ENCODE results near the gene MAPK9.

The MAPK9 gene

GRCh38 chr5:180313677-180314505, 22.0 kb upstream of the MAPK9 start:
- TF ChIP-seq, protein P1, sequence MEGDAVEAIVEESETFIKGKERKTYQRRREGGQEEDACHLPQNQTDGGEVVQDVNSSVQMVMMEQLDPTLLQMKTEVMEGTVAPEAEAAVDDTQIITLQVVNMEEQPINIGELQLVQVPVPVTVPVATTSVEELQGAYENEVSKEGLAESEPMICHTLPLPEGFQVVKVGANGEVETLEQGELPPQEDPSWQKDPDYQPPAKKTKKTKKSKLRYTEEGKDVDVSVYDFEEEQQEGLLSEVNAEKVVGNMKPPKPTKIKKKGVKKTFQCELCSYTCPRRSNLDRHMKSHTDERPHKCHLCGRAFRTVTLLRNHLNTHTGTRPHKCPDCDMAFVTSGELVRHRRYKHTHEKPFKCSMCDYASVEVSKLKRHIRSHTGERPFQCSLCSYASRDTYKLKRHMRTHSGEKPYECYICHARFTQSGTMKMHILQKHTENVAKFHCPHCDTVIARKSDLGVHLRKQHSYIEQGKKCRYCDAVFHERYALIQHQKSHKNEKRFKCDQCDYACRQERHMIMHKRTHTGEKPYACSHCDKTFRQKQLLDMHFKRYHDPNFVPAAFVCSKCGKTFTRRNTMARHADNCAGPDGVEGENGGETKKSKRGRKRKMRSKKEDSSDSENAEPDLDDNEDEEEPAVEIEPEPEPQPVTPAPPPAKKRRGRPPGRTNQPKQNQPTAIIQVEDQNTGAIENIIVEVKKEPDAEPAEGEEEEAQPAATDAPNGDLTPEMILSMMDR (conservative IDR thresholded peaks at IDR 0.05; ENCODE audit: low read depth, low read length) = no peak
- peak; percentile 53 for DNase-seq (ENCODE audit: low read depth)
- peak overlapping the region; percentile 67 for H3K4me3 ChIP-seq (ENCODE audit: low read length)

- no peak for DNase-seq (ENCODE audit: low read depth)
- no peak overlapping the region for H3K4me3 ChIP-seq (ENCODE audit: low read length)
- TF ChIP-seq, protein P1 (conservative IDR thresholded peaks at IDR 0.05; ENCODE audit: low read depth, low read length) = no peak
Measured at GRCh38 chr5:180311216-180311615, 19.3 kb upstream of the MAPK9 start.

GRCh38 chr5:180306796-180307195, 14.9 kb upstream of the MAPK9 start:
- TF ChIP-seq, protein P1 (conservative IDR thresholded peaks at IDR 0.05; ENCODE audit: low read depth, low read length) = no peak
- H3K4me3 ChIP-seq (ENCODE audit: low read length) = no peak overlapping the region
- no peak for DNase-seq (ENCODE audit: low read depth)

DNA sequence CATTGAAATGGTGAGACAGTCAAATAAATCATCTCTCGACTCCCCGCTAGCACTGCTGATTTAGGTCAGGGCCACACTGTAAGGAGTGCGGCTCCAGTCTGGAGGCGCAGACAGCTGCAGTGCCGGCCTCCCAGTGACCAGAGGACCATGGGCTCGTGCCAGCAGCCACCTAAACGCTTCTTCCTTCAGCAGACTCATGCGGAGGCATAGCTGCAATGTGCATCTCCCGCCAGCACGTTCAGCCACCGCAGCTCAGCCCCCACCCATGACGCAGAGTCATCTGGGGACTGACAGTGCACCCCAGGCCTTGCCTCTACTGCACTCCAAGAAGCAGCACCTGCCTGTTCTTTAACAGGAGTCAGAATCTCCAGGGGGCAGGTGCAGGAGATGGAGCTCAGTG, 13.6 kb upstream of the MAPK9 start:
- DNase-seq (ENCODE audit: low read depth) = no peak
- H3K4me3 ChIP-seq (ENCODE audit: low read length) = no peak overlapping the region
- TF ChIP-seq, protein P1 (conservative IDR thresholded peaks at IDR 0.05; ENCODE audit: low read depth, low read length) = no peak

- no peak overlapping the region for H3K4me3 ChIP-seq (ENCODE audit: low read length)
- TF ChIP-seq, protein P1 (conservative IDR thresholded peaks at IDR 0.05; ENCODE audit: low read depth, low read length) = no peak
- no peak for DNase-seq (ENCODE audit: low read depth)
Measured at GRCh38 chr5:180304431-180305375, 12.8 kb upstream of the MAPK9 start.

- no peak for DNase-seq (ENCODE audit: low read depth)
- H3K4me3 ChIP-seq (ENCODE audit: low read length) = no peak overlapping the region
- TF ChIP-seq, protein P1 (conservative IDR thresholded peaks at IDR 0.05; ENCODE audit: low read depth, low read length) = no peak
Measured at GRCh38 chr5:180304016-180304292, 12.1 kb upstream of the MAPK9 start.
